Choroid plexus epithelial cell (primary cell): Measurements from ENCODE around the gene ZDHHC5.

ENCODE experiments used
- DNase-seq: peaks from one replicate; pipeline ENCODE4 v3.0.0-alpha.2; 2010; ENCODE audit warnings: low read depth
- H3K4me3 ChIP-seq: 2 replicates; pipeline ENCODE4 v1.5.1; 2011; ENCODE audit warnings: low read depth, mild to moderate bottlenecking, control low read depth, low read length, moderate library complexity
- CTCF ChIP-seq: conservative IDR thresholded peaks from 2 replicates; pipeline ENCODE4 v1.5.1; 2011; ENCODE audit warnings: low read depth, mild to moderate bottlenecking, control low read depth, inconsistent platforms, low read length, moderate library complexity

ZDHHC5 gene

GRCh38 chr11:57644748-57645688 is 22.9 kb upstream of the ZDHHC5 start:
- peak; percentile 89 for TF ChIP-seq CTCF
- DNase-seq, result peak; percentile 84
- H3K4me3 ChIP-seq, result no peak overlapping the region

- no peak for TF ChIP-seq CTCF
- no peak for DNase-seq
- H3K4me3 ChIP-seq, result no peak overlapping the region
These were observed 22.2 kb upstream of the ZDHHC5 start for GRCh38 chr11:57645689-57646085.

GRCh38 chr11:57646194-57646798 is 21.6 kb upstream of the ZDHHC5 start:
- no peak overlapping the region for H3K4me3 ChIP-seq
- TF ChIP-seq CTCF, result no peak
- no peak for DNase-seq

- DNase-seq, result no peak
- no peak for TF ChIP-seq CTCF
- H3K4me3 ChIP-seq, result no peak overlapping the region
These were observed 21.1 kb upstream of the ZDHHC5 start for GRCh38 chr11:57646799-57647303.

- no peak for TF ChIP-seq CTCF
- no peak overlapping the region for H3K4me3 ChIP-seq
- DNase-seq, result no peak
These were observed 20.5 kb upstream of the ZDHHC5 start for GRCh38 chr11:57647372-57647771.

- TF ChIP-seq CTCF, result no peak
- peak overlapping the region; percentile 61 for H3K4me3 ChIP-seq
- no peak for DNase-seq
These were observed 19.7 kb upstream of the ZDHHC5 start for GRCh38 chr11:57647960-57648800.
